Suppressor macrophage treated with lipopolysaccharide for 1 hour (primary cell): ENCODE measurements around the gene COMMD4.
"Not testable (repeated sequence)": the region's sequence is repeated elsewhere in the genome, so short reads cannot be mapped to it uniquely, and the experiment has no call there.

Source experiments
- DNase-seq, 3 donors: peaks; one replicate each; pipeline ENCODE4 v3.0.0-alpha.2; 2020 to 2022

Gene COMMD4

GRCh38 chr15:75333654-75334419, 2.0 kb upstream of the COMMD4 start:
- DNase-seq = not testable (repeated sequence)

GRCh38 chr15:75335313-75335704, 554 bp upstream of the COMMD4 start:
- DNase-seq = no peak

GRCh38 chr15:75338661-75339240, 2.9 kb downstream of the COMMD4 start:
- no peak for DNase-seq

GRCh38 chr15:75339531-75340240, 3.8 kb downstream of the COMMD4 start:
- no peak for DNase-seq

GRCh38 chr15:75342221-75342620, 6.4 kb downstream of the COMMD4 start:
- no peak for DNase-seq

GRCh38 chr15:75343953-75344352, 8.1 kb downstream of the COMMD4 start:
- peak in 1 of 3 donors; percentile 42 for DNase-seq

GRCh38 chr15:75346796-75347221, 10.9 kb downstream of the COMMD4 start, which contains the start of gene NEIL1:
Gene NEIL1, plus strand, starts transcription at chr15:75347039. Its CDS starts 1,867 bp downstream, at chr15:75348906.
- peak in 1 of 3 donors; percentile 26 for DNase-seq

- peak in 2 of 3 donors; percentile 31 to 57 for DNase-seq
These were observed 11.6 kb downstream of the COMMD4 start for GRCh38 chr15:75347222-75348033.

GRCh38 chr15:75348034-75348561, 12.2 kb downstream of the COMMD4 start:
- DNase-seq = peak in 2 of 3 donors; percentile 45 to 74

GRCh38 chr15:75348562-75349350, 12.9 kb downstream of the COMMD4 start:
- peak in 1 of 3 donors; percentile 15 for DNase-seq

GRCh38 chr15:75349351-75349669, 13.4 kb downstream of the COMMD4 start:
- DNase-seq = not testable (repeated sequence)

- DNase-seq = no peak
These were observed 14.2 kb downstream of the COMMD4 start for GRCh38 chr15:75349851-75350588.

- no peak for DNase-seq
These were observed 14.9 kb downstream of the COMMD4 start for GRCh38 chr15:75350601-75351361.

- no peak for DNase-seq
These were observed 16.6 kb downstream of the COMMD4 start for GRCh38 chr15:75352186-75353080.

- DNase-seq = no peak
These were observed 17.7 kb downstream of the COMMD4 start for GRCh38 chr15:75353604-75354003.

- DNase-seq = no peak
These were observed 18.6 kb downstream of the COMMD4 start for GRCh38 chr15:75354454-75354853.

- no peak for DNase-seq
These were observed 19.5 kb downstream of the COMMD4 start for GRCh38 chr15:75355369-75355768.

GRCh38 chr15:75356006-75356405, 20.1 kb downstream of the COMMD4 start:
- DNase-seq = no peak

- DNase-seq = no peak
These were observed 20.7 kb downstream of the COMMD4 start for GRCh38 chr15:75356517-75356916.
